ENCODE data around the gene C20orf204.

Gene C20orf204

DNA sequence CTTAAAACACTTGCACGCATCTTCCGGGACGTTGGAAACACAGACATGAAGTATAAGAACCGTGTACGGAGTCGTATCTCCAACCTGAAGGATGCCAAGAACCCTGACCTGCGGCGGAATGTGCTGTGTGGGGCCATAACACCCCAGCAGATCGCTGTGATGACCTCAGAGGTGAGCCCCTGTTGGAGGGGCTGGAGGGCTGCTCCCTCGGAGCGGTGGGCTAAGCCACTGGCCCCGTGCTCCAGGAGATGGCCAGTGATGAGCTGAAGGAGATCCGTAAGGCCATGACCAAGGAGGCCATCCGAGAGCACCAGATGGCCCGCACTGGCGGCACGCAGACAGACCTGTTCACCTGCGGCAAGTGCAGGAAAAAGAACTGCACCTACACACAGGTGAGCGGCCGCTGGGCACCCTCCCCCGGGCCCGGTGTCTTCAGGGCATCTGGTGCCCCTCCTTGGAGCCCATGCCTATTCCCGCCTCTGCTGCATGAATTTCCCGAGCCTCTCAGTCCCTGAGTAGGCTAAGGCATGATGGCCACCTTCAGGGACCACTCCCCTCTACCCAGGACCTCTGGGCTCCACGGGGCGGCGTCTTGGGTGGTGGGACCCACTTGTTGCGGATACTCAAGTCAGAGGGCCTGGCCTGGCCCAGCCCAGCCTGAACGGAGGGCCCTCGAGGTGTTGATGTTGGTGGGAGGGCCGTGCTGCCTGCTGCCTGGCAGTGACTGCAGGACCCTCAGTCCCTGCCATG lies 34.4 kb downstream of the C20orf204 start:
- no peak for DNase-seq (ENCODE audit: low read depth, low spot score)

DNA sequence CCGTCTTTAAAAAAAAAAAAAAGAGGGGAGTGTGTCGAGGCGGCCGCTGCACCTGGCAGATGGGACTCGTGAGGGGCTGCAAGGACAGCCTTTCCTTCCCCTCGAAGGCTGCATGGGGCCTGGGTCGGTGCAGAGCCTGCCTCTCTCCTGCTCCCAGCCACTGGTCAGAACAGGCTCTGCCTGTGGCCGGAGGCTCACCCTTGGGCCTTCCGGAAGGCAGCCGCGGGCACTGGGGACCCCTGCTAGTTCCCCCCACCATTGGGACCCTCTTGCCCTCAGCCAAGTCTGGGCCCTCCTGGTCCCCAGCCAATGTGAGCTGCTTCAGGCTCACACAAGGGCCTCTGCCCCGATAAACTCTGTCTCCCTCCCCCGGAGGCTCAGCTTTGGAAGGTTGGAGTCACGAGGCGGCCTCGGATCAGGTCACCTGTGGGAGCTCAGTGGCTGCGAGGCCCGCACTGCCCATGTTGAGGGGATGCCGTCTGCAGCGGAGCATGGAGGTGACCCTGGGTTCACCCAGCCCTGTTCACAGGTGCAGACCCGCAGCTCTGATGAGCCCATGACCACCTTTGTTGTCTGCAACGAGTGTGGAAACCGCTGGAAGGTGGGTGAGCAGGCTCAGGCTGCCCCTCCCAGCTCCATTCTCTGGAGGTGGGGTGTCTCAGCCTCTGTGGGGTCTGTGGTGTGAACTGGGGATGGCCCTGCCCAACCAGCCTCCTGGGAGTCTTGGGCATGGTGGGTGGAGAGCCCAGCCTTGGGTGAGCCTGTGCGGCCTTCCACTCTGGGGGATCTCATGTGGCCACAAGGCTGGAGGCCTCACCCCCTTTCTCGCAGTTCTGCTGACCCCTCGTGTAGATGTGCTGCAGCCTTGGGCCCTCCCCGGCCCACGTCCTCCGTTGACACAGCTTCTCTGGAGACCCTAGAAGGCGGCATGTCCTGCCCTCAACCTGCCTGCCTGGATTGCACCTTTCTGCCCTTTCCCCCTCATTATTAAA lies 35.7 kb downstream of the C20orf204 start:
- DNase-seq (ENCODE audit: low read depth, low spot score): no peak

DNA sequence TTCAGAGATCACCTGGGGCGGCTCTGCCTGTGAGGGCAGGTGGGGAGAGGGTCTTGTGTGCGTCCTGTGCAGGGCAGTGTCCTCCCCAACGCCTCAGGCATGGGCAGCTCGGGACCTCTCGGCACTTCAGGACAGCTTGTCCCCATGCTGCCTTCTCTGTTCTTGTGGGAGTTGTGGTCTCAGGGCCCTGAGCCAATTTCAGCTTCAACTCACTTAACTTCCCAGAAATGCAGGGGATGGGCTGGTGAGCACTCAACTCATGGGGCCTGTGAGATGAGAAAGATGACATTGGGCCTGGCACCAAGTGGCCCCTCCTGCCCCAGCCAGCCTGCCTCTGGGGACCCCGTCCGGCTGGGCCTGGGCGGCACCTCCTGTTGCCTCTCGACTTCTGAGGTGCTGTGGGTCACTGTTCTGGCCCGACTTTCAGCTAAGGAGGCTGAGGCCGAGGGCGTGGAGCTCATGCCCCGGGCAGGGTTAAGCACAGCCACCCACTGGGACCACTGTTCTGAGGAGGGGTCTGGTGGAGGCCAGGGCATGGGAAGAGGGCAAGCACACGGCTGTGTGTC lies 36.6 kb downstream of the C20orf204 start:
- DNase-seq (ENCODE audit: low read depth, low spot score): no peak

DNA sequence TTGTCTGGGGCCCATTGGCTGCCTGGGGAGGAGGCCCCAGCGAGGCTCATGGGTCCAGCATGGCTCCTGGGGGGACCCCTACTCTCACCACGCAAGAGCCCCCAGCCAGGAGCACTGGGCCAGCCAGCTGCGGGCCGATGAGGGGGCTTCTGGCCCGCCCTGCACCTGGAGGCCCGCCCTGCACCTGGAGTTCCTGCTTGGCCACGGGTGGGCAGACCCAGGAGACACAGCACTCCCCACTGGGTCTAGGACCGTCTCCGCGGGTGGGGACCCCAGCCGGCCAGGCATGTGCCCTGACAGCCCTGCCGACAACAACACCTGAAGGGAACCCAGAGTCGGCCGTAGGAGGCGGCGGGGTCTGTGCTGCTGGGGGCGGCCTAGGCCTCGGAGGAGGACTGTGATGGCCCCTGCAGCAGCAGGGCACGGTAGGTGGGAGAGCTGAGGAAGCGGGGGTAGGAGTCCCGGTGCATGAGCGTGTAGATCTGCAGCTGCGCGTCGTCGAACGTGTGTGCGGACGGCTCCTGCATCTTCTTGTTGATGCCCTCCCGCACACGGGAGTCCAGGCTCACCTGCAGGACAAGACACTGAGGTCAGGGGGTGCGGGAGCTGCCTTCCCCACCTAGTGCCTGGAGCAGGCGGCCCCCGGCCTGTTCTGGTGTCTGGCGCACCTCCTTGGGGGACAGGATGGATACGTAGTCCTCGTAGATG lies 37.6 kb downstream of the C20orf204 start:
- no peak for DNase-seq (ENCODE audit: low read depth, low spot score)

DNA sequence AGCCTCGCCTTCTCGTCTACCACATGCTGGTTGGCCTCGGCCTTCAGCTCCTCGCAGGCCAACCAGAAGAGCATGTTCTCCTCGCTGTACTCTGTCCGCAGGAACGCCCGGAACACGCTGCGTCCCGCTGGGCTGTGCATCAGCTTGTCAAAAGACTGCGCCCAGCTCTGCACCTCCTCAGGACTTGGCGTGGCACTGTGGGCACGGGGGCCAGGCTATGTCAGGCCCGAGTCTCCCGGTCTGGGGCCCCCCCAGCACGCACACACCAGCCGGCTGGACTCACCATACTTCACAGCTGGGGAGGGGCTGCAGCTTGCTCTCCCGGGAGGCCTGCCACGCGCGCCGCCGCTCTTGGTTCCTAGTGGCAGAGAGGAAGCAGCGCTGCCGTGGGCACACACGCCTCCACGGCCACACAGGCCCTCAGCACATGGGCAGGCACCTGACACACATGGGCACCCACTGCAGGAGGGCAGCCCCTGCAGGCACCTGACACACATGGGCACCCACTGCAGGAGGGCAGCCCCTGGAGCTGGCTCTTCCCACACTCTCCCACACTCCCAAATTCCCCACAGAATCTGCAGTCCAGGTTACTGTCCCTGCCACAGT lies 38.3 kb downstream of the C20orf204 start:
- no peak for DNase-seq (ENCODE audit: low read depth, low spot score)

DNA sequence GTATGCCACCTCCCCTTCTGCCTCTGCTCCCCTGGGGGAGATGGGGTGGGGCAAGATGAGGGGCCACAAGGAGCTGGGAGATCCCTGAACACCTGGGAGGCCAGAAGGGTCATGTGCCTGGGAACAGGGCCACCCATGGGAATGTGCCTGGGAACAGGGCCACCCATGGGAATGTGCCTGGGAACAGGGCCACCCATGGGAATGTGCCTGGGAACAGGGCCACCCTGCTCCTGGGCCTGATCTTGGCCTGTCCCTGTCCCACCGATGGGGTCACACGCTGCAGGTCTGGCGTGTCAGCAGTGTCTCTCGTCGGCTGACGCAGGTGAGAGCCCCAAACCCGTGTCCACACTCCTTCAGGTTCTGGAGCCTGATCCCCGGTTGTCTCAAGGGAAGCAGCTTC lies 39.0 kb downstream of the C20orf204 start:
- no peak for DNase-seq (ENCODE audit: low read depth, low spot score)

DNA sequence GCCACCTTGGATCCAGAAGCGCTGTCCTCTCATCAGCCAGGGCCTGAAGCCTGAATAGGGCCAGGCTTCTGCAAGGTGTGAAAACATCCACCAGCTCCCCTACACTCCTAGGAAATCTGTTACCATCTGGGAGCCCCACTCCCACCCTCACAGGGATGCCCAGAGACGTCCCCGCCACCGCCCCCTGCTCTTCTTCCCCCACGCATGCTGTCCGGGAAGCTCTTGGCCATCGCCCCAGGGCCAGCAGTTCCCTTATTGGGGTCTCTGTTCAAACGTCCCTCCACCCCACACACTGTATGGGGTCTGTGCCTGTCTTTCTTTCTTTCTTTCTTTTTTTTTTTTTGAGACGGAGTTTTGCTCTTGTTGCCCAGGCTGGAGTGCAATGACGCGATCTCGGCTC lies 39.6 kb downstream of the C20orf204 start:
- no peak for DNase-seq (ENCODE audit: low read depth, low spot score)

DNA sequence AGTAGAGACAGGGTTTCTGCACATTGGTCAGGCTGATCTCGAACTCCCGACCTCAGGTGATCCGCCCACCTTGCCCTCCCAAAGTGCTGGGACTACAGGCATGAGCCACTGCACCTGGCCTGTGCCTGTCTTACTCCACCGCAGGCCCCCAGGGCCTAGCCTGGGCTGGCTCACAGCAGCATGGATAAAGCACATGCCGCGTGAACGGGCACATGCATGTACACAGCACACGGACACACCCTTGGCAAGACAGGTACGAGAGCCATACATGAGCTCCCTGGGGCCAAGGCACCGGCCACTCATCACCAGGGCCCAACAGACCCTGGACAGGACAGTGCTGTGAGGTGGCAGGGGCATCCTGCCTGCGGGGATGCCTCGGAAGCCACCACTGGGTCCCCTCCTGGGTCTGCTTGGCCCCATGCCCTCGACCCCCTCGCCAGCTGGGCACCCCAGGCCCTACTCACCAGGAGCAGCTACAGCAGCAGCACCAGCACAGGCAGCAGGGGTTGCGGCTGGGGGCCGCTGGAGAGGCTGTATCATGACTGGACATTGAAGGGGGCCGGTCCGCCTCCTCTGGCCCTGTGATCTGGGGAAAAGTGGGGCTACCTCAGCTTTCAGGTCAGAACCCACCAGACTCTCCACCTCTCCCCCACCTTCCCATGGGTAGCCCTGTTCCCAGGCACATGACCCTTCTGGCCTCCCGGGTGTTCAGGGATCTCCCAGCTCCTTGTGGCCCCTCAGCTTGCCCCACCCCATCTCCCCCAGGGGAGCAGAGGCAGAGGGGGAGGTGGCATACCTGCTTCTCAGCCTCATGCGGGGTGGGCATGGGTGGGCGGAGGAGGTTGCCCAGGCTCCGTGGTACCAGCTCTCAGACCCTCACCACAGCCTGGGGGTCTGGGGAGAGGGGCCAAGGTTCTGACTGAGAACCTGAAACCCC lies 40.3 kb downstream of the C20orf204 start:
- DNase-seq (ENCODE audit: low read depth, low spot score): no peak

DNA sequence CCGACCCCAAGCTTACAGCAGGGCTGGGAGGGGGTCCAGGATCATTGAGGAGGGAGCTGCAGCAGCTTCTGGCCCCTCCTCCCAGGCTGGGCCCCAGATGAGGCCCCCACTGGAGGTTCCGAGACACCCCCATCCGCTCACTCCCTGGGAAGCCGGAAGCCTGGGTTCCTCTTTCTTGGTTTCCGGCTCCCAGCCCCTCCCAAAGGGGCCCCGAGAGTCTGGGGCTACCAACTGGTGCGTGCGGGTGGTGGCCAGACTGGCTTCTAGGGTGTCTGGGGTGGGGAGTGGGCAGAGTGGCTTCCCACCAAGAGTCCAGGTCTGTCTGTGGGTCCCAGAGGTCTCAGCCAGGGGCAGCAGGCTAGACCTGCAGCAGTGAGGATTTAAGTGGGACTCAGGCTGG lies 41.1 kb downstream of the C20orf204 start:
- no peak for DNase-seq (ENCODE audit: low read depth, low spot score)

DNA sequence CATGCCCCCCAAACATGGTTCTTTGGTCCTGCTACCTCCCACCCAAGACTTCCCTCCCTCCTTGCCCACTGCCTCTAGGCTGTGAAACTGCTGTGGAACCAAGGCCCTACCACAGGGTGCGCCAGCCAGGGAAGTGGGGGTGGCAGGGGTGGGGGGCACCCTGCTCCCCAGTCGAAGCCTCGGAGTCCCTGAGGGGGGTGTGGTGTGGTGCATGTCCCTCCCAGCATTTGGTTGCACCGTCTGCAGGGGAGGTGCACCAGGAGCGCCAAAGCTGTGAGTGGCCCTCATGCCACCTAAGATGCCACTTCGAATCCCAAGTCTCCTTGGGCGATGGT lies 41.5 kb downstream of the C20orf204 start:
- DNase-seq (ENCODE audit: low read depth, low spot score): no peak

DNA sequence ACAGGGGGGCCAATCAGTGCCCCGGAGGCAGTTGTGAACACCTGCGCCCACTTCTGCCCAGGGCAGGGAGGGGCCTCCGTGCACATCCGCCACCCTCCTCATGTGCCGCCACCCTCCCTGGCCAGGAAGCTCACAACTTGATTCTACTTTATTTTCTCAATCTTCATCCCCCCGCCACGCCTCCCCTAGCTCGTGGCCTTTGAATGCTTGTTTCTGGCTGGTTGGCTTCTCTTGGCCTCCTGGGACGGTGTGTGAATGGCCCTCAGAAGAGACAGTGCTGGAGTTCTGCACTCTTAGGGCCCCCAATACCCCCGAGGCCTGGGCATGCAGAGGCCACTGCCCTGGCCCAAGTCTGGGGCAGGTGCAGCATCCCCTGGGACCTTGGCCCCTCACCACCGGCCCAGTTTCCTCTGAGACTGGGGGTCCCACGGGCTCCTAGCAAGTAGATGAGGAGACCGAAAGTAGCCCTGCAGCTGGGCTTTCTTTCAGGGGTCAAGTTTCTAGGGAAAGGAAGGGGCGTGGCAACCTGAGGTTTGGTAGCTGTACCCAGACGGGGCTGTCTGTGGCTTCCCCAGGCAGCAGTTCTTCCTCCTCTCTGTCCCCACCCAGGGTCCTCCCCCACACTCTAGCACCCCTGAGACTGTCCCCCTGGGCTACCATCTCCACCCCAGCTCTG lies 42.0 kb downstream of the C20orf204 start:
- no peak for DNase-seq (ENCODE audit: low read depth, low spot score)

DNA sequence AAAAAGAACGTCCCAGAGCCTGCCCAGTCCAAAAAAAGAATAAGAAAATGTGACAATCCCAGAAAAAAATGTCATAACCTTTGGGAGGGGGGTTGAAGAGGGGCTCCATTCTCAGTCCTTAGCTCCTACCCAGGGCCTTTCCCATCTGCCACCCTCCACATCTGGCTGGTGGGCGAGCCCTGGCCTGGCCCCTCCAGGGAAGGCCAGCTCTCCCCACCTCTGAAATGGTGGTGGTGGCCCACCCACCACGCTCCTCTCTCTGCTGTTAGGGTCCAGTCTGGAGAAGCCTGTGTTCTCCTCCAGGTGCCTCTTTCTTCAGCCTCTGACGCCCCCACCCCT lies 42.9 kb downstream of the C20orf204 start:
- DNase-seq (ENCODE audit: low read depth, low spot score): no peak

DNA sequence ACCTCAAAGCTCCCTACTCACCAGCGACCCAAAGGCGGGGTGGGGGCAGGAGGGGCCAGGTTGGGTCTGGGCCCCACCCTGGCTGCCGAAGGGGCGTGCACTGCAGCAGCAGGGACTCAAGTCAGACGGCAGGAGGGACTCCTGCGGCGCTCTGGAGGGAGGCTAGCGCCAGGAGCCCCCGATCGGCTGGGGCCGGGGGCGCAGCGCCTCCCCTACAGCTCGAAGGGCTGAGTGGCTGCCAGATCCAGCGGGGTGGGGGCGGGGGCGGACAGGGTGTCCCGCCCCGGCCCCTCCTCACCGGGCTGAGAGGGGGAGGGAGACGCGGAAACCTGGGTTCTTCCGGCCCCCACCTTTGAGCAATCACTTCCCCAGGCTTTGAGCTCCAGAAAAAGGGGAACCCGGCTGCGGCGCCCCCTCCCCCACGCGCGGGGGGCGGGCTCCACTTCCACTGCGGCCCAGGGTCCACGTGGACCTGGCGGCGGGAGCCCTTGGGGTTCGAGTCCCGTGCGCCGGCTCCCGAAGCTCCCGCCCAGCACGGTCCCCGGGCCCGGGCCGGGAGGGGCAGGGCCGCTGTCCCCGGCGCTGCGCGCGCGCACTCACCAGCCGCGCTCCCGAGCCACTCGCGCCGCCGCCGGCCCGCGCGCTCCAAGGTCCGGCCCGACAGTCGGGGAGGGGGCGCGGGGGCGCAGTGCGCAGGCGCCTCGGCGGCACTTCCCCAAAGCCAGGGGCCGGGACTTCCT lies 43.5 kb downstream of the C20orf204 start, which contains the start of gene RGS19:
Gene RGS19 (minus strand): TSS at position 246 of the 740 bp plus-strand sequence. CDS start 2,632 bp downstream, outside the sequence.
- DNase-seq (ENCODE audit: low read depth, low spot score): no peak

DNA sequence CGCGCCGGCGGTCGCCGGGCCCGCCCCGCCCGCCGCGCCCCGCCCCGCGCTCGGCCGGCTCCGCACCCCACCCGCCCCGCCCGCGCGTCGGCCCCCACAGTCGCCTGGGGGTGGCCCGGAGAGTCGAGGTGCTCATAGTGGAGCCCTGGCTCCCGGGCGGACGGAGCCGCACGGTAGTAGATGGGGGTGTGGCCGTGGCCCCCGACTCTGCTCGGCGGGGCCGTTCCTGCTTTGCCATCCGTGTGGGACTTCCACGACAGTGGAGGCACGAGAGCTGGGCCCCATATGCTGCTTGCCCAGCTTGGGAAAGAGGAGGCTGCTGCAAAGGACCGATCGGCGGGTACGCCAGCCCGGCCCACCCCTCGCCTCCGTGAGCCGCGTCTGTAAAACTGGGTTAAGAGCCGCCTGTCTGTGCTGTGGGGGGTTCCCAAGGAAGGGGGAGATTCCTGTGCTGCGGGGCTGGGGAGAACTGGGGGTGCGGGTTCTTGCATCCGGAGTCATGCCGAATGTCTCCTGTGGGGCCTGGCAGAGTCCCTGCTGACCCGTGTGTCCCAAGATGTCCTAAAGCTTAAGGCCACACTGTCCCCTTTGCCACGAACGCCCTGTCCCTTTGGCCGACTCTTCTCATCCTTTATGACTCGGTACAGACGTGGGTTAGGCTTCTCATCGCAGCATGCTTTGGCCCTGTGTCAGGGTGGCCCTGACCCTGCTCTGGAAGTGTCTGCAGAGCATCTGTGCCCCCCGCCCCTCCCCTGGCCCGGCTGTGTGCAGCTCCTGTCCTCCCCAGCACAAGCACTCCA lies 44.2 kb downstream of the C20orf204 start, which contains the start of gene OPRL1:
Gene OPRL1 (plus strand): TSS at position 70 of the 800 bp plus-strand sequence. CDS start 12,639 bp downstream, outside the sequence.
- no peak for DNase-seq (ENCODE audit: low read depth, low spot score)

DNA sequence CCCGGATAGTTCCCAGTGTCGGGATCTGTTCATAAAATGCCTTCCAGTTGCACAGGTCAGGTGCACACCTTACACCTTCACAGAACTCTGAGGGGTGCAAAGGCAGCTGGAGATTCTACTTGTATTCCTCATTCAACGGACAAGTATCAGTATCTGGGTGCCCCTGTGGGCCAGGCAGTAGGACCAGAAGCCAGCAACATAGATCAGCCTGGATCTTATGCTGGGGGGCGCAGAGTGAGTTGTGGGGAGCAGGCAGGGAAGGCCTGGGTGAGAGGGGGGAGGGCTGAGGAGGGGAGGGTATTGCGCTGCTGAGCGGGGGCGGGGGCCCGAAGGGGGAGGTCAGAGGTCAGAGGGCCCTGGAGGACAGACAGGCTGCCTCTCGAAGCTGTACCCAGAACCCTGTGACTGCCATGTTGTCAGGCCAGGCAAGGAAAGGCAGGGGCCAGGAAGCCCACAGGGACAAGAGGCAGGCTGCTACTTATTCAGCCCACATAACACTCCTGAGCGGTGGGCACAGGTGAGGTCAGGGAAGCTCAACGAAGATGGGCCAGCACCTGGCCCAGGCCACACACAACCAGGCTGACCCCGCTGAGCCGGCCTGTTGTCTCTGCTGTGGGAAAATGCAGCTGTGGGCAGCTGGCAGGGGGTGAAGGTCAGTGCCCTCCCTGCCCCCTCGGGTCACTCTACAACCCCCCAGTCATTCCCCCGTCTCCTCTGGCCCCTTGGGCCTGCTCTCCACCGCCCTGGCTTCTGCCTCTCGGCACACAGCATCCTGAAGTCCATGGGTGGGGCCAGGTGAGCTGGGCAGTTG lies 45.0 kb downstream of the C20orf204 start:
- DNase-seq (ENCODE audit: low read depth, low spot score): no peak

DNA sequence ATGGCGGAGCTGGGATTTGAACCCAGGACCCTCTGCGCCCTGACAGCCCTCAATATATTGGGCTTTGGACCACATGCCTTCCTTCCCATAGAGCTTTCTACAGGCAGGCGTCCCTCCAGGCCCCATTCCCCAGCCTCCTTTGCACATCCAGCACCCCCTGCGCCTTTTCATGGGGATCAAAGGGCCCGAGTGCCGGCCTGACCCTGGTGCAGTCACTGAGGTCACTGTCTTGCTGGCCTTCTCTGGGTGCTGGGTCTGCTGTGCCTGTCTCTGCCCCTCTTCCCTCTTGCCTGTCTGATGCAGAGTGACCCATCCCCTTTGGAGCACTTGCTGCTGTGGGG lies 45.6 kb downstream of the C20orf204 start:
- DNase-seq (ENCODE audit: low read depth, low spot score): no peak

DNA sequence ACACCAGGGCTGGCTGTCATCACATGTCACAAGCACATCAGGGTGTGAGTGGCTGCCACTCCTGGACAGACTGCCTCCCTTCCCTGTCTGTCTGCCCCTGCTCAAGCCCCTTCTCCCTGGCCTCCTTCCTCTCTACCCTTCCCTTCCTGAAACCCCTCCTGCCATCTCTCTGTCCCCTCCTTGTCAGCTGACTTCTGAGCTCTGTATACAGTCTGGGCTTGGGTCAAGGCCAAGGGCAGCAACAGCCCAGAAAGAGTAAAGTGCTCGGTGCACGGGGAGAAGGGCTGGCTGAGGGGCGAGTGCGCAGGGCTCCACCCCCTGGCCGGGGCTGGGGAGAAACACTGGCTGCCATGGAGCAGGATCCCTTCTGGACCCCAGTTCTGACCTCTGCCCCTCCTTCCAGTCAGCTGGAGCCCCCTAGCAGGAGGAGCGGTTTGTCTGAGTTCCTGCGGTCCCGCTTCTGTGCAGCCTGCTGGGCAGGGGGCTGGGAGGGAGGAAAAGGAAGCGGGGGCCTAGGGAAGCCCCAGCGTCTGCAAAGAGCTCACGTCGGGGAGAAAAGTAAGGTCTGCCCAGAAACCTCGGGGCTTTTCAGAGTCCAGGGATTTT lies 46.2 kb downstream of the C20orf204 start:
- DNase-seq (ENCODE audit: low read depth, low spot score): no peak
